OCI-LY3 (cell line): ENCODE results near the gene TNFSF12.

Source experiments
- H2AFZ ChIP-seq: fragments of 200-600, 300-600 bp; shearing (Covaris generic); 2 replicates; pipeline ENCODE4 v1.6.0; 2014; ENCODE audit warnings: antibody characterized with exemption, low read depth, low read length
- H3K27ac ChIP-seq: fragments of 200-600, 300-600 bp; sonication (generic); 2 replicates; pipeline ENCODE4 v1.5.1; 2014; ENCODE audit warnings: mild to moderate bottlenecking, low read length, moderate library complexity, mixed read lengths
- H3K27me3 ChIP-seq: fragments of 200-600, 300-600 bp; sonication (generic); 2 replicates; pipeline ENCODE4 v1.6.1; 2014; ENCODE audit warnings: low read depth, low read length, mixed read lengths
- H3K36me3 ChIP-seq: fragments of 200-600, 300-600 bp; sonication (generic); replicated peaks from 2 replicates; pipeline ENCODE3; 2014; ENCODE audit warnings: low read depth, low read length, mixed read lengths
- H3K4me1 ChIP-seq: fragments of 300-600, 200-600 bp; sonication (generic); 2 replicates; pipeline ENCODE4 v1.6.1; 2014; ENCODE audit warnings: low read length, mixed read lengths
- H3K4me2 ChIP-seq: fragments of 200-600, 300-600 bp; sonication (generic); 2 replicates; pipeline ENCODE4 v1.6.1; 2014; ENCODE audit warnings: low read length, mixed read lengths
- H3K4me3 ChIP-seq: fragments of 300-600, 200-600 bp; sonication (generic); 2 replicates; pipeline ENCODE4 v1.5.1; 2014; ENCODE audit warnings: antibody characterized with exemption, mild to moderate bottlenecking, low read length, moderate library complexity
- H3K79me2 ChIP-seq: fragments of 300-600, 200-600 bp; shearing (Covaris generic); 2 replicates; pipeline ENCODE4 v1.6.1; 2014; ENCODE audit warnings: mild to moderate bottlenecking, low read length, mixed read lengths
- H3K9ac ChIP-seq: fragments of 300-600, 200-600 bp; shearing (Covaris generic); 2 replicates; pipeline ENCODE4 v1.6.0; 2014; ENCODE audit warnings: mild to moderate bottlenecking, low read length, moderate library complexity
- H3K9me3 ChIP-seq: fragments of 200-600, 300-600 bp; shearing (Covaris generic); 2 replicates; pipeline ENCODE4 v1.6.1; 2014; ENCODE audit warnings: low read length, mixed read lengths; ENCODE audit not compliant: insufficient read depth
- H4K20me1 ChIP-seq: fragments of 200-600, 300-600 bp; sonication (generic); 2 replicates; pipeline ENCODE4 v1.6.1; 2016; ENCODE audit warnings: low read length, mixed read lengths; ENCODE audit not compliant: insufficient read depth
- EZH2phosphoT487 ChIP-seq: fragments of 200-600 bp; shearing (Covaris generic); IDR thresholded peaks from 2 replicates; pipeline ENCODE4 v1.6.1; 2018; ENCODE audit warnings: antibody characterized with exemption, mixed run types, low read depth
- TF ChIP-seq, protein P1 (sequence below): fragments of 200-600, 300-600 bp; sonication (generic); IDR thresholded peaks from 2 replicates; pipeline ENCODE4 v1.5.1; 2014; ENCODE audit warnings: antibody characterized with exemption, low read length, low read depth

Gene TNFSF12

DNA sequence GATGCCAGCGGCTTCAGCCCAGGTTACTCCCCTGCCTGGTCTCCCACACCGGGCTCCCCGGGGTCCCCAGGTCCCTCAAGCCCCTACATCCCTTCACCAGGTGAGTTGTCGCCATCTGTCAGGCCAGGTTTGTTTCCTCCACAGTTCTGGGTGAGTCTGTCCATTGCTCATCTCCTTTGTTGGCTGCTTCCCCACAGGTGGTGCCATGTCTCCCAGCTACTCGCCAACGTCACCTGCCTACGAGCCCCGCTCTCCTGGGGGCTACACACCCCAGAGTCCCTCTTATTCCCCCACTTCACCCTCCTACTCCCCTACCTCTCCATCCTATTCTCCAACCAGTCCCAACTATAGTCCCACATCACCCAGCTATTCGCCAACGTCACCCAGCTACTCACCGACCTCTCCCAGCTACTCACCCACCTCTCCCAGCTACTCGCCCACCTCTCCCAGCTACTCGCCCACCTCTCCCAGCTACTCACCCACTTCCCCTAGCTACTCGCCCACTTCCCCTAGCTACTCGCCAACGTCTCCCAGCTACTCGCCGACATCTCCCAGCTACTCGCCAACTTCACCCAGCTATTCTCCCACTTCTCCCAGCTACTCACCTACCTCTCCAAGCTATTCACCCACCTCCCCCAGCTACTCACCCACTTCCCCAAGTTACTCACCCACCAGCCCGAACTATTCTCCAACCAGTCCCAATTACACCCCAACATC lies 35.9 kb upstream of the TNFSF12 start:
- no peak overlapping the region for H3K27ac ChIP-seq
- no peak overlapping the region for H3K4me2 ChIP-seq
- H3K79me2 ChIP-seq, result no peaks in the 10 kb centered on the region
- no peak overlapping the region for H2AFZ ChIP-seq
- no peaks in the 10 kb centered on the region for H3K27me3 ChIP-seq
- H3K9ac ChIP-seq, result no peak overlapping the region
- no peaks in the 10 kb centered on the region for H4K20me1 ChIP-seq
- H3K4me1 ChIP-seq, result no peaks in the 10 kb centered on the region
- H3K9me3 ChIP-seq, result no peaks in the 10 kb centered on the region
- peaks cover 21% of the 10 kb centered on the region for H3K36me3 ChIP-seq
- TF ChIP-seq, protein P1, sequence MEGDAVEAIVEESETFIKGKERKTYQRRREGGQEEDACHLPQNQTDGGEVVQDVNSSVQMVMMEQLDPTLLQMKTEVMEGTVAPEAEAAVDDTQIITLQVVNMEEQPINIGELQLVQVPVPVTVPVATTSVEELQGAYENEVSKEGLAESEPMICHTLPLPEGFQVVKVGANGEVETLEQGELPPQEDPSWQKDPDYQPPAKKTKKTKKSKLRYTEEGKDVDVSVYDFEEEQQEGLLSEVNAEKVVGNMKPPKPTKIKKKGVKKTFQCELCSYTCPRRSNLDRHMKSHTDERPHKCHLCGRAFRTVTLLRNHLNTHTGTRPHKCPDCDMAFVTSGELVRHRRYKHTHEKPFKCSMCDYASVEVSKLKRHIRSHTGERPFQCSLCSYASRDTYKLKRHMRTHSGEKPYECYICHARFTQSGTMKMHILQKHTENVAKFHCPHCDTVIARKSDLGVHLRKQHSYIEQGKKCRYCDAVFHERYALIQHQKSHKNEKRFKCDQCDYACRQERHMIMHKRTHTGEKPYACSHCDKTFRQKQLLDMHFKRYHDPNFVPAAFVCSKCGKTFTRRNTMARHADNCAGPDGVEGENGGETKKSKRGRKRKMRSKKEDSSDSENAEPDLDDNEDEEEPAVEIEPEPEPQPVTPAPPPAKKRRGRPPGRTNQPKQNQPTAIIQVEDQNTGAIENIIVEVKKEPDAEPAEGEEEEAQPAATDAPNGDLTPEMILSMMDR, result no peak
- TF ChIP-seq EZH2phosphoT487, result no peak
- no peak overlapping the region for H3K4me3 ChIP-seq

DNA sequence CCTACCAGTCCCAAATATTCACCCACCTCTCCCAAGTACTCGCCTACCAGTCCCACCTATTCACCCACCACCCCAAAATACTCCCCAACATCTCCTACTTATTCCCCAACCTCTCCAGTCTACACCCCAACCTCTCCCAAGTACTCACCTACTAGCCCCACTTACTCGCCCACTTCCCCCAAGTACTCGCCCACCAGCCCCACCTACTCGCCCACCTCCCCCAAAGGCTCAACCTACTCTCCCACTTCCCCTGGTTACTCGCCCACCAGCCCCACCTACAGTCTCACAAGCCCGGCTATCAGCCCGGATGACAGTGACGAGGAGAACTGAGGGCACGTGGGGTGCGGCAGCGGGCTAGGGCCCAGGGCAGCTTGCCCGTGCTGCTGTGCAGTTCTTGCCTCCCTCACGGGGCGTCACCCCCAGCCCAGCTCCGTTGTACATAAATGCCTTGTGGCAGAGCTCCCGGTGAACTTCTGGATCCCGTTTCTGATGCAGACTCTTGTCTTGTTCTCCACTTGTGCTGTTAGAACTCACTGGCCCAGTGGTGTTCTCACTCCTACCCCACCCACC lies 34.9 kb upstream of the TNFSF12 start:
- TF ChIP-seq EZH2phosphoT487, result no peak
- TF ChIP-seq, protein P1, result no peak
- Histone ChIP-seq H3K4me1 (no peaks in the 10 kb centered on the region), H3K36me3 (peaks cover 15% of the 10 kb centered on the region), H4K20me1 (no peaks in the 10 kb centered on the region), H2AFZ (no peak overlapping the region), H3K9me3 (no peaks in the 10 kb centered on the region), H3K9ac (no peak overlapping the region), H3K4me3 (no peak overlapping the region), H3K79me2 (no peaks in the 10 kb centered on the region), H3K27me3 (no peaks in the 10 kb centered on the region), H3K27ac (no peak overlapping the region), H3K4me2 (no peak overlapping the region)

DNA sequence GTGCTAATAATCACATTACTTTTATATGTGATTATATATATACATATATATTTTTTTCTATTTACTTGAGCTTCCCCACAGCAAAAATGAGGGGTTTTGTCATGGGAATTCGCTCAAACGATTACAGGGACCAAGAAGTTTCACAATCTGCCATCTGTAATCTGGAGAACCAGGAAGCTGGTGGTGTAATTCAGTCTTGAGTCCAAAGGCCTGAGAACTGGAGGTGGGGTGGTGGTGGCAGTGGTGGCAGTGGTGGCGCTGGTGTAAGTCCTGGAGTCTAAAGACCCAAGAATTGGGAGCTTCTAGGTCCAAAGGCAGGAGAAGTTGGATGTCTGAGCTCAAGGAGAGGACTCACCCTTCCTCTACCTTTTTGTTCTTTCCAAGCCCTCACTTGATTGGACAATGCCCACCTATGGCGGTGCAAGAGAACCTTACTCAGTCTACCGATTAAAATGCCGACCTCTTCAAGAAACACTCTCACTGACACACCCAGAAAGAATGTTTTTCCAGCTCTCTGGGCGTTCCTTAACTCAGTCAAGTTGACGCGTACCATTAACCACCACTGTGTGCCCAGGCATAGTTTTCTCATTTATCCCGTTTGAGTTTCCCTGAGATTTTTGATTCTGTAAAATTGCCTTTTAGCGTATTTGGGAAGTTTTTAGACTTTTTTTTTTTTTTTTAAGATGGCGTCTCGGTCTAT lies 32.8 kb upstream of the TNFSF12 start:
- no peaks in the 10 kb centered on the region for H3K4me1 ChIP-seq
- no peaks in the 10 kb centered on the region for H3K79me2 ChIP-seq
- H3K9ac ChIP-seq, result no peak overlapping the region
- H3K27ac ChIP-seq, result no peak overlapping the region
- H4K20me1 ChIP-seq, result no peaks in the 10 kb centered on the region
- no peak overlapping the region for H3K4me2 ChIP-seq
- H3K4me3 ChIP-seq, result no peak overlapping the region
- no peaks in the 10 kb centered on the region for H3K27me3 ChIP-seq
- H3K9me3 ChIP-seq, result no peaks in the 10 kb centered on the region
- peaks cover 9% of the 10 kb centered on the region for H3K36me3 ChIP-seq
- H2AFZ ChIP-seq, result no peak overlapping the region
- TF ChIP-seq EZH2phosphoT487, result no peak
- TF ChIP-seq, protein P1, result no peak

DNA sequence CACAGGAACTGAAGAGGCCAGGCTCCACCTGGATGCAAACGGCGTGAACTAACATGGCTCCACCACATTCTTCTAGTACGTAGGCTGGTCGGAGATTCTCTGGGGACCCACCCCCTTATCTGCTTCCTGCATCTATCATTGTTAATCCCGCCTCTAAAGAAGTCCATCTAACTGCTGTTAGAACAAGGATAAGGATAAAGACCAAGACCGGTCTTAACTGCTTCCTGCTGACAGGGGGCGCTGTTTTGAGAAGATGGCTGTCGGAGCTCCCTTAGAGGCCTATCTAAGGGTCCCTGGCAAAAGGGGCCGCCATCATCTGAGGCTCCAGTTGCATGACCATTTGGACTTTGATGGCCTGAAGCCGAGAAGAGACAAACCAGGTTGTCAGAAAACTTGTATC lies 25.8 kb upstream of the TNFSF12 start:
- H4K20me1 ChIP-seq, result no peaks in the 10 kb centered on the region
- H3K9me3 ChIP-seq, result no peaks in the 10 kb centered on the region
- H3K27me3 ChIP-seq, result no peaks in the 10 kb centered on the region
- no peaks in the 10 kb centered on the region for H3K36me3 ChIP-seq
- no peaks in the 10 kb centered on the region for H3K79me2 ChIP-seq
- H3K4me1 ChIP-seq, result no peaks in the 10 kb centered on the region
- H3K9ac ChIP-seq, result no peak overlapping the region
- H3K27ac ChIP-seq, result no peak overlapping the region
- no peak overlapping the region for H3K4me2 ChIP-seq
- H2AFZ ChIP-seq, result no peak overlapping the region
- no peak overlapping the region for H3K4me3 ChIP-seq
- TF ChIP-seq EZH2phosphoT487, result no peak
- TF ChIP-seq, protein P1, result peak; percentile 44
